ENCODE measurements around the gene MYLK2. TPM values are rescaled to one million over a fixed set of nuclear protein-coding genes. Genes with fewer than 3 reads are reported as not detected.

Gene MYLK2
- polyA plus RNA-seq, 1 donor from 2014 or later = 0.22 TPM

DNA sequence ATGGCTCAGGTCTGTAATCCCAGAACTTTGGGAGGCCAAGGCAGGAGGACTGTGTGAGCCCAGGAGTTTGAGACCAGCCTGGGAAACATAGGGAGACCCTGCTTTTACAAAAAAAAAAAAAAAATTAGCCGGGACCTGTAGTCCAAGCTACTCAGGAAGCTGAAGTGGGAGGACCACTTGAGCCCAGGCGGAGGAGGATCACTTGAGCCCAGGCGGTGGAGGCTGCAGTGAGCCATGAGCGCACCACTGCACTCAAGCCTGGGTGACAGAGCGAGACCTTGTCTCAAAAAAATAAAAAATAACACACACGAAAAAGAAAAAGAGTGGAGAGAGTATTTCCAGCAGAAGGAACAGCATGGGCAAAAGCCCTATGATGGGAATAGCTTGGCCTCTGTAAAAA lies 53.2 kb downstream of the MYLK2 start:
- no peak overlapping the region for H3K9ac ChIP-seq (ENCODE audit: low read length)
- no peaks in the 10 kb centered on the region for H3K36me3 ChIP-seq (ENCODE audit: insufficient read depth, low read length)
- no peaks in the 10 kb centered on the region for H3K79me2 ChIP-seq (replicated peaks; ENCODE audit: insufficient read depth, low read length)
- H3K4me2 ChIP-seq (ENCODE audit: low read length) = no peak overlapping the region
- H4K20me1 ChIP-seq (ENCODE audit: insufficient read depth) = no peaks in the 10 kb centered on the region
- H3K9me3 ChIP-seq (ENCODE audit: low read length) = no peaks in the 10 kb centered on the region
- no peak overlapping the region for H2AFZ ChIP-seq (ENCODE audit: low read depth, low read length)
- H3K27ac ChIP-seq (ENCODE audit: low read length) = no peak overlapping the region
- H3K9me2 ChIP-seq (ENCODE audit: insufficient read depth, low read length) = no peaks in the 10 kb centered on the region
- no peaks in the 10 kb centered on the region for H3F3A ChIP-seq (ENCODE audit: insufficient read depth, low read length, poor library complexity, severe bottlenecking)
- H3K4me3 ChIP-seq (ENCODE audit: low read length) = no peak overlapping the region
- TF ChIP-seq MXI1 (conservative IDR thresholded peaks at IDR 0.05; ENCODE audit: poor library complexity, severe bottlenecking) (no peak), TAF1 (IDR thresholded peaks at IDR 0.05; ENCODE audit: low read depth) (no peak), POLR2AphosphoS5 (IDR thresholded peaks at IDR 0.05) (no peak), EP300 (conservative IDR thresholded peaks at IDR 0.05; ENCODE audit: poor library complexity, severe bottlenecking) (no peak), RAD21 (conservative IDR thresholded peaks at IDR 0.05) (no peak), EZH2 (IDR thresholded peaks at IDR 0.05; ENCODE audit: borderline replicate concordance, insufficient read depth, low read length, poor library complexity, severe bottlenecking) (no peak), SMC3 (conservative IDR thresholded peaks at IDR 0.05; ENCODE audit: poor library complexity) (no peak)
- TF ChIP-seq, protein P1, sequence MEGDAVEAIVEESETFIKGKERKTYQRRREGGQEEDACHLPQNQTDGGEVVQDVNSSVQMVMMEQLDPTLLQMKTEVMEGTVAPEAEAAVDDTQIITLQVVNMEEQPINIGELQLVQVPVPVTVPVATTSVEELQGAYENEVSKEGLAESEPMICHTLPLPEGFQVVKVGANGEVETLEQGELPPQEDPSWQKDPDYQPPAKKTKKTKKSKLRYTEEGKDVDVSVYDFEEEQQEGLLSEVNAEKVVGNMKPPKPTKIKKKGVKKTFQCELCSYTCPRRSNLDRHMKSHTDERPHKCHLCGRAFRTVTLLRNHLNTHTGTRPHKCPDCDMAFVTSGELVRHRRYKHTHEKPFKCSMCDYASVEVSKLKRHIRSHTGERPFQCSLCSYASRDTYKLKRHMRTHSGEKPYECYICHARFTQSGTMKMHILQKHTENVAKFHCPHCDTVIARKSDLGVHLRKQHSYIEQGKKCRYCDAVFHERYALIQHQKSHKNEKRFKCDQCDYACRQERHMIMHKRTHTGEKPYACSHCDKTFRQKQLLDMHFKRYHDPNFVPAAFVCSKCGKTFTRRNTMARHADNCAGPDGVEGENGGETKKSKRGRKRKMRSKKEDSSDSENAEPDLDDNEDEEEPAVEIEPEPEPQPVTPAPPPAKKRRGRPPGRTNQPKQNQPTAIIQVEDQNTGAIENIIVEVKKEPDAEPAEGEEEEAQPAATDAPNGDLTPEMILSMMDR (IDR thresholded peaks at IDR 0.05; ENCODE audit: poor library complexity, severe bottlenecking) = no peak
- TF ChIP-seq, protein P2, sequence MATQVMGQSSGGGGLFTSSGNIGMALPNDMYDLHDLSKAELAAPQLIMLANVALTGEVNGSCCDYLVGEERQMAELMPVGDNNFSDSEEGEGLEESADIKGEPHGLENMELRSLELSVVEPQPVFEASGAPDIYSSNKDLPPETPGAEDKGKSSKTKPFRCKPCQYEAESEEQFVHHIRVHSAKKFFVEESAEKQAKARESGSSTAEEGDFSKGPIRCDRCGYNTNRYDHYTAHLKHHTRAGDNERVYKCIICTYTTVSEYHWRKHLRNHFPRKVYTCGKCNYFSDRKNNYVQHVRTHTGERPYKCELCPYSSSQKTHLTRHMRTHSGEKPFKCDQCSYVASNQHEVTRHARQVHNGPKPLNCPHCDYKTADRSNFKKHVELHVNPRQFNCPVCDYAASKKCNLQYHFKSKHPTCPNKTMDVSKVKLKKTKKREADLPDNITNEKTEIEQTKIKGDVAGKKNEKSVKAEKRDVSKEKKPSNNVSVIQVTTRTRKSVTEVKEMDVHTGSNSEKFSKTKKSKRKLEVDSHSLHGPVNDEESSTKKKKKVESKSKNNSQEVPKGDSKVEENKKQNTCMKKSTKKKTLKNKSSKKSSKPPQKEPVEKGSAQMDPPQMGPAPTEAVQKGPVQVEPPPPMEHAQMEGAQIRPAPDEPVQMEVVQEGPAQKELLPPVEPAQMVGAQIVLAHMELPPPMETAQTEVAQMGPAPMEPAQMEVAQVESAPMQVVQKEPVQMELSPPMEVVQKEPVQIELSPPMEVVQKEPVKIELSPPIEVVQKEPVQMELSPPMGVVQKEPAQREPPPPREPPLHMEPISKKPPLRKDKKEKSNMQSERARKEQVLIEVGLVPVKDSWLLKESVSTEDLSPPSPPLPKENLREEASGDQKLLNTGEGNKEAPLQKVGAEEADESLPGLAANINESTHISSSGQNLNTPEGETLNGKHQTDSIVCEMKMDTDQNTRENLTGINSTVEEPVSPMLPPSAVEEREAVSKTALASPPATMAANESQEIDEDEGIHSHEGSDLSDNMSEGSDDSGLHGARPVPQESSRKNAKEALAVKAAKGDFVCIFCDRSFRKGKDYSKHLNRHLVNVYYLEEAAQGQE (IDR thresholded peaks at IDR 0.05; ENCODE audit: borderline replicate concordance) = no peak
- no peaks in the 10 kb centered on the region for H3K27me3 ChIP-seq (ENCODE audit: insufficient read depth, low read depth, low read length)

DNA sequence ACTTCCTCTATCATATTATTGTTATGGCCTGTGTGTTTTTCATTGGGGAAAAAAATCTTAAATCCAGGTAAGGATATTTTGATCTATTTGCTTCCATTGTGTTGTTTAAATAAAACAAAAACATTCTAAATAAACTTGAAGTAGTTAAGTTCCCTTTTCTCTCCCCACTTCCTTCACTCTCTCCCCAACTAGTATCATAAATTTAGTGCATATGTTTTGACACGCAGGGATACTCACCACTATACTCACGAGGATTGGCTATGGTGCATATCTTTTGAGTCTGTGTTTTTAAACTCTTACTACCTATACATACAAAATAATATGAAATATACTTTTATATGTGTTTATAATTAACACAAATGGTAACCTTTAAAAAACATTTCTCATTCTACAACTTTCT lies 56.5 kb downstream of the MYLK2 start:
- Histone ChIP-seq H3K27me3 (ENCODE audit: insufficient read depth, low read depth, low read length) (no peaks in the 10 kb centered on the region), H2AFZ (ENCODE audit: low read depth, low read length) (no peak overlapping the region), H3K9me3 (ENCODE audit: low read length) (no peaks in the 10 kb centered on the region), H3K4me3 (ENCODE audit: low read length) (no peak overlapping the region), H3K79me2 (replicated peaks; ENCODE audit: insufficient read depth, low read length) (no peaks in the 10 kb centered on the region), H3K9ac (ENCODE audit: low read length) (no peak overlapping the region), H3K9me2 (ENCODE audit: insufficient read depth, low read length) (no peaks in the 10 kb centered on the region), H3K36me3 (ENCODE audit: insufficient read depth, low read length) (no peaks in the 10 kb centered on the region), H3K4me2 (ENCODE audit: low read length) (no peak overlapping the region), H3K27ac (ENCODE audit: low read length) (no peak overlapping the region), H3F3A (ENCODE audit: insufficient read depth, low read length, poor library complexity, severe bottlenecking) (no peaks in the 10 kb centered on the region), H4K20me1 (ENCODE audit: insufficient read depth) (no peaks in the 10 kb centered on the region)
- TF ChIP-seq EZH2 (IDR thresholded peaks at IDR 0.05; ENCODE audit: borderline replicate concordance, insufficient read depth, low read length, poor library complexity, severe bottlenecking) (no peak), POLR2AphosphoS5 (IDR thresholded peaks at IDR 0.05) (no peak), MXI1 (conservative IDR thresholded peaks at IDR 0.05; ENCODE audit: poor library complexity, severe bottlenecking) (no peak), TAF1 (IDR thresholded peaks at IDR 0.05; ENCODE audit: low read depth) (no peak), SMC3 (conservative IDR thresholded peaks at IDR 0.05; ENCODE audit: poor library complexity) (no peak), EP300 (conservative IDR thresholded peaks at IDR 0.05; ENCODE audit: poor library complexity, severe bottlenecking) (no peak), RAD21 (conservative IDR thresholded peaks at IDR 0.05) (no peak)
- TF ChIP-seq, protein P2 (IDR thresholded peaks at IDR 0.05; ENCODE audit: borderline replicate concordance) = no peak
- TF ChIP-seq, protein P1 (IDR thresholded peaks at IDR 0.05; ENCODE audit: poor library complexity, severe bottlenecking) = no peak

Data from neural cell (in vitro differentiated cells).